Gastrocnemius medialis (tissue), 4 donors: ENCODE results near the gene ZNF641.

Experiments
- POLR2A ChIP-seq, 2 donors: fragments of 450-650 bp; IDR thresholded peaks; one replicate each; pipeline ENCODE4 v1.6.1; 2017; ENCODE audit warnings: antibody characterized with exemption in 2 of 2, mild to moderate bottlenecking in 2 of 2, moderate library complexity in 2 of 2
- TF ChIP-seq, protein P1 (sequence below), 5 experiments: fragments of 450-650 bp in 3 of 5; fragments of 200-600 bp in 2 of 5; sonication (generic) in 2 of 5; IDR thresholded peaks in 4 of 5; conservative IDR thresholded peaks in 1 of 5; 1 replicate in 4 of 5; 2 replicates in 1 of 5; pipeline ENCODE4 v1.5.1; 2016 to 2019; ENCODE audit warnings: antibody characterized with exemption in 5 of 5, mild to moderate bottlenecking in 3 of 5, moderate library complexity in 3 of 5

DNA sequence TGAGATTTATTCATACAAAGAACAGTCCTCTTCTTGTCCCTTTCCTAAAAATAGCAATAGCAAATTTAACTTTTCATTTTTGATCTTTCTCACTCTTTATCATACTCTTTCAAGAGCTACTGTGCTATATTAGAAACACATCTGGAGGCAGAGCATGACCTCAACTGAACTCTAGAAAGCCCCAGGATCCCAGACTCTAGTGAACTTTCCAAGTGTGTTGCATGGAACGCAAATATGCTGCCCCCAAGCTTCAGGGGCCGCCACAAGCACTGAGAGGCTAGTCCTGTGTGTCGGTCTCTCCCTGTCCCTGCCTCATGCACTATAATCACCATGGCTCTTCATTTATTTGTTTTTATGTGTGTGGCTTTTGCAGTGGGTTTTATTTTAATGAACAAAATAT is 38.7 kb upstream of the ZNF641 start:
- TF ChIP-seq, protein P1, sequence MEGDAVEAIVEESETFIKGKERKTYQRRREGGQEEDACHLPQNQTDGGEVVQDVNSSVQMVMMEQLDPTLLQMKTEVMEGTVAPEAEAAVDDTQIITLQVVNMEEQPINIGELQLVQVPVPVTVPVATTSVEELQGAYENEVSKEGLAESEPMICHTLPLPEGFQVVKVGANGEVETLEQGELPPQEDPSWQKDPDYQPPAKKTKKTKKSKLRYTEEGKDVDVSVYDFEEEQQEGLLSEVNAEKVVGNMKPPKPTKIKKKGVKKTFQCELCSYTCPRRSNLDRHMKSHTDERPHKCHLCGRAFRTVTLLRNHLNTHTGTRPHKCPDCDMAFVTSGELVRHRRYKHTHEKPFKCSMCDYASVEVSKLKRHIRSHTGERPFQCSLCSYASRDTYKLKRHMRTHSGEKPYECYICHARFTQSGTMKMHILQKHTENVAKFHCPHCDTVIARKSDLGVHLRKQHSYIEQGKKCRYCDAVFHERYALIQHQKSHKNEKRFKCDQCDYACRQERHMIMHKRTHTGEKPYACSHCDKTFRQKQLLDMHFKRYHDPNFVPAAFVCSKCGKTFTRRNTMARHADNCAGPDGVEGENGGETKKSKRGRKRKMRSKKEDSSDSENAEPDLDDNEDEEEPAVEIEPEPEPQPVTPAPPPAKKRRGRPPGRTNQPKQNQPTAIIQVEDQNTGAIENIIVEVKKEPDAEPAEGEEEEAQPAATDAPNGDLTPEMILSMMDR (IDR thresholded peaks at IDR 0.05 in 4 of 5, conservative IDR thresholded peaks at IDR 0.05 in 1 of 5): no peak
- no peak for TF ChIP-seq POLR2A (IDR thresholded peaks at IDR 0.05)
